ENCODE measurements around the gene ACP2. TPM values are rescaled to one million over a fixed set of nuclear protein-coding genes. Genes with fewer than 3 reads are reported as not detected.
"Not testable (repeated sequence)": the region's sequence is repeated elsewhere in the genome, so short reads cannot be mapped to it uniquely, and the experiment has no call there.

Gene ACP2
- total RNA-seq, 4 donors from 2014 or later, result 22.9 to 28.0 (median 24.6) TPM

DNA sequence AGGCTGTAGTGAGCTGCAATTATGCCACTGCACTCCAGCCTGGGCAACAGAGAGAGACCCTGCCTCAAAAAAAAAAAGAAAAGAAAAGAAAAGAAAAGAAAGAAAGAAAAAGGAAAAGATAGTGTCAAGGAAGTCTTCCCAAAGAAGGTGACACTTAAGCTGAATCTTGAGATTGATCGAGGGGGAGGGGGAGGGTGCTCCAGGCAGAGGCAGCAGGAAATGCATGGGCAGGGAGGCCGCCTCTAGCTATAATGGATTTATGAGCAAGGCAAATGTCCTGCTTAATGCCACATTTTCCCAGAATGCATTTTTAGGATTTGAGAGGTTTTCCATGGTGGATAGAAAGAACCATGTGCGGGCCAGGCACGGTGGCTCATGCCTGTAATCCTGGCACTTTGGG, 47.6 kb downstream of the ACP2 start:
- peaks cover 13% of the 10 kb centered on the region for H3K4me1 ChIP-seq
- H3K9me3 ChIP-seq, result no peaks in the 10 kb centered on the region
- TF ChIP-seq POLR2A (IDR thresholded peaks at IDR 0.05) (no peak), EP300 (IDR thresholded peaks at IDR 0.05) (no peak), POLR2AphosphoS5 (IDR thresholded peaks at IDR 0.05) (no peak)
- TF ChIP-seq, protein P1, sequence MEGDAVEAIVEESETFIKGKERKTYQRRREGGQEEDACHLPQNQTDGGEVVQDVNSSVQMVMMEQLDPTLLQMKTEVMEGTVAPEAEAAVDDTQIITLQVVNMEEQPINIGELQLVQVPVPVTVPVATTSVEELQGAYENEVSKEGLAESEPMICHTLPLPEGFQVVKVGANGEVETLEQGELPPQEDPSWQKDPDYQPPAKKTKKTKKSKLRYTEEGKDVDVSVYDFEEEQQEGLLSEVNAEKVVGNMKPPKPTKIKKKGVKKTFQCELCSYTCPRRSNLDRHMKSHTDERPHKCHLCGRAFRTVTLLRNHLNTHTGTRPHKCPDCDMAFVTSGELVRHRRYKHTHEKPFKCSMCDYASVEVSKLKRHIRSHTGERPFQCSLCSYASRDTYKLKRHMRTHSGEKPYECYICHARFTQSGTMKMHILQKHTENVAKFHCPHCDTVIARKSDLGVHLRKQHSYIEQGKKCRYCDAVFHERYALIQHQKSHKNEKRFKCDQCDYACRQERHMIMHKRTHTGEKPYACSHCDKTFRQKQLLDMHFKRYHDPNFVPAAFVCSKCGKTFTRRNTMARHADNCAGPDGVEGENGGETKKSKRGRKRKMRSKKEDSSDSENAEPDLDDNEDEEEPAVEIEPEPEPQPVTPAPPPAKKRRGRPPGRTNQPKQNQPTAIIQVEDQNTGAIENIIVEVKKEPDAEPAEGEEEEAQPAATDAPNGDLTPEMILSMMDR (IDR thresholded peaks at IDR 0.05), result no peak
- no peak for DNase-seq (ENCODE audit: low spot score in 2 of 2)
- H3K36me3 ChIP-seq, result no peaks in the 10 kb centered on the region
- 86% methylated on average over 4 of the region's 4 CpGs for WGBS
- H3K4me3 ChIP-seq, result no peak overlapping the region
- no peak overlapping the region for H3K27ac ChIP-seq
- no peaks in the 10 kb centered on the region for H3K27me3 ChIP-seq

DNA sequence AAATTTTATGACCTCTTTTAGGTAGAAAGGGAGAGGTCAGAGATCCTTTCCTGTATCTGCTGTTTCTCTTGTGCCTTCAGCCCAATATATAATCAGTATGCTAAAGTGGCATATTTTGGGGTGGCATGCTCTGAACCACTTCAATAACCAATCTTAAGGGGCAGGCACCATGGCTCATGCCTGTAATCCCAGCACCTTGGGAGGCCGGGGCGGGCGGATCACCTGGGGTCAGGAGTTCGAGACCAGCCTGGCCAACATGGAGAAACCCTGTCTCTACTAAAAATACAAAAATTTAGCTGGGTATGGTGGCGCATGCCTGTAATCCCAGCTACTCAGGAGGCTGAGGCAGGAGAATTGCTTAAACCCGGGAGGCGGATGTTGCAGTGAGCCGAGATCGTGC, 50.5 kb downstream of the ACP2 start:
- H3K27me3 ChIP-seq; H3K9me3 ChIP-seq; DNase-seq (ENCODE audit: low spot score in 2 of 2); H3K36me3 ChIP-seq; H3K4me1 ChIP-seq; H3K4me3 ChIP-seq; H3K27ac ChIP-seq: not testable (repeated sequence)
- WGBS, result 92% methylated on average over 9 of the region's 9 CpGs

DNA sequence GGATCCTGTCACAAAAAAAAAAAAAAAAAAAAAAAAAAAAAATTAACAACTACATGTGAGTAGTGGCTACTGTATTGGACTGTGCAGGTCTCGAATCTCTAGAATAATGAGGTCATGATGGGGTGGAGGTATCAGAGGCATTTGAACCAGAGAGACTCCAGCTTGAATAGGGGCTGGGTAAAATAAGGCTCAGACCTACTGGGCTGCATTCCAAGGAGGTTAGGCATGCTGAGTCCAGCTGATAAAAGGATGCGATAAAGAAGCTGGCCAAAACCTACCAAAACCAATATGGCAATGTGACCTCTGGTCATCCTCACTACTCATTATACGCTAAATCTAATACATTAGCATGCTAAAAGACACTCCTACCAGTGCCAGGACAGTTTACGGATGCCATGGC, 56.5 kb downstream of the ACP2 start:
- Histone ChIP-seq H3K4me1 (peaks cover 15% of the 10 kb centered on the region), H3K27me3 (no peaks in the 10 kb centered on the region), H3K9me3 (no peaks in the 10 kb centered on the region), H3K27ac (no peak overlapping the region), H3K4me3 (no peak overlapping the region), H3K36me3 (no peaks in the 10 kb centered on the region)
- no peak for DNase-seq (ENCODE audit: low spot score in 2 of 2)
- TF ChIP-seq POLR2A (IDR thresholded peaks at IDR 0.05), result no peak
- TF ChIP-seq EP300 (IDR thresholded peaks at IDR 0.05), result no peak
- TF ChIP-seq POLR2AphosphoS5 (IDR thresholded peaks at IDR 0.05), result no peak
- 85% methylated on average over 4 of the region's 4 CpGs for WGBS

DNA sequence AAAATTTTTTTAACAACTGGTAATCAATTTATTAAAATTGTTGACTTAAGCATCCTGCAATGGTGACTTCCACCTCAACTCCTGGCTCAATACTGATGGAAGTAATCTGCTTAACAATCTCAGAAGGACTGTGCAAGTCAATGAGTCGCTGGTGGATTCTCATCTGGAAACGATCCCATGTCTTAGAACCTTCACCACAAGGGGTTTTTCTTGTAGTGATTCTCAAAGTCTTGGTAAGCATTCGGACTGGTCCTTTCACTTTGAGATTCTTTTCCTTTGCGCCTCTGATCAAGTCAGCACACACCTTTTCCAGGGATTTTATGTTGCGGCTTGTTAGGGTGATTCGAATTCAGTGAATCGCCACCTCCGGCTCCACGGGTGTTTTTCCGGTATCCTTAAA, 57.5 kb downstream of the ACP2 start:
- 74% methylated on average over 10 of the region's 10 CpGs for WGBS
- peaks cover 23% of the 10 kb centered on the region for H3K4me1 ChIP-seq

More for the DNA sequence above, 57.5 kb downstream of the ACP2 start:
- H3K36me3 ChIP-seq; DNase-seq (ENCODE audit: low spot score in 2 of 2); H3K27ac ChIP-seq; H3K27me3 ChIP-seq; H3K4me3 ChIP-seq; H3K9me3 ChIP-seq: not testable (repeated sequence)

Other genes with a start within 250 kb of the ACP2 start
- 100 to 1,000 TPM; 178 to 248 (median 201) TPM for gene ARFGAP2, start 71.9 kb downstream of the ACP2 start, total RNA-seq
- 10 to 100 TPM; 42.5 to 59.3 (median 53.5) TPM for gene PACSIN3, start 62.4 kb downstream of the ACP2 start, total RNA-seq
- gene DDB2, start 33.8 kb downstream of the ACP2 start, total RNA-seq, result 100 to 1,000 TPM in 1 of 4 donors, 10 to 100 TPM in 3; 53.4 to 193 (median 71.8) TPM
- gene NR1H3, start 9.2 kb upstream of the ACP2 start, total RNA-seq, result 10 to 100 TPM; 17.5 to 27.0 (median 25.0) TPM
- 10 to 100 TPM; 47.1 to 91.1 (median 71.3) TPM for gene MADD, start 21.3 kb upstream of the ACP2 start, total RNA-seq
- under 1 TPM in 2 of 4 donors, not detected in 2; 0.21 to 0.57 TPM for gene MYBPC3, start 103.9 kb upstream of the ACP2 start, total RNA-seq
- 10 to 100 TPM in 2 of 4 donors, 1 to 10 TPM in 2; 4.7 to 13.4 (median 9.8) TPM for gene SPI1, start 129.7 kb upstream of the ACP2 start, total RNA-seq
- 10 to 100 TPM; 45.5 to 53.8 (median 52.3) TPM for gene SLC39A13, start 159.8 kb upstream of the ACP2 start, total RNA-seq
- gene PSMC3, start 177.6 kb upstream of the ACP2 start, total RNA-seq, result 100 to 1,000 TPM in 3 of 4 donors, 10 to 100 TPM in 1; 52.5 to 124 (median 103) TPM
- 1 to 10 TPM in 2 of 4 donors, under 1 TPM in 1, not detected in 1; 0.59 to 4.6 (median 1.0) TPM for gene RAPSN, start 200.3 kb upstream of the ACP2 start, total RNA-seq